OCI-LY7 (cell line): ENCODE measurements around the gene MRPL18. TPM values are rescaled to one million over a fixed set of nuclear protein-coding genes. Genes with fewer than 3 reads are reported as not detected.

Source experiments
- BruUV-seq: library from RNA; stranded (reverse); fragments of 400-500 nt; replicated peaks from 2 replicates; lab custom pipeline; 2021; lab: Mats Ljungman, UMichigan
- CTCF ChIA-PET: fragments of 300-600 bp; sonication (Branson Sonifier 250); formaldehyde crosslinking; loops from one replicate; lab custom pipeline; 2022; ENCODE audit warnings: antibody characterized with exemption; ENCODE audit not compliant: unreplicated experiment; lab: Charles Lee
- POLR2A ChIA-PET: fragments of 300-600 bp; sonication (Branson Sonifier 250); formaldehyde crosslinking; loops from one replicate; lab custom pipeline; 2022; ENCODE audit warnings: antibody characterized with exemption; lab: Charles Lee
- DNase-seq: peaks from one replicate; pipeline ENCODE4 v3.0.0-alpha.2; 2015; ENCODE audit warnings: low spot score
- H2AFZ ChIP-seq: fragments of 200-600 bp; sonication (generic), shearing (Covaris generic); 2 replicates; pipeline ENCODE4 v1.6.1; 2014; ENCODE audit warnings: mild to moderate bottlenecking, antibody characterized with exemption, low read length, moderate library complexity
- H3K27ac ChIP-seq: fragments of 200-600 bp; sonication (generic); 2 replicates; pipeline ENCODE4 v1.5.1; 2014; ENCODE audit warnings: mixed run types, low read depth, mild to moderate bottlenecking, moderate library complexity, low read length, inconsistent platforms; ENCODE audit not compliant: poor library complexity, severe bottlenecking
- H3K36me3 ChIP-seq: fragments of 200-600 bp; sonication (generic); 2 replicates; pipeline ENCODE4 v1.6.1; 2014; ENCODE audit warnings: mild to moderate bottlenecking, antibody characterized with exemption, low read length, moderate library complexity, mixed read lengths; ENCODE audit not compliant: insufficient read depth
- H3K4me1 ChIP-seq: fragments of 200-600 bp; sonication (generic); 2 replicates; pipeline ENCODE4 v1.5.1; 2014; ENCODE audit warnings: mild to moderate bottlenecking, low read length; ENCODE audit not compliant: insufficient read depth, poor library complexity, severe bottlenecking
- H3K4me2 ChIP-seq: fragments of 200-600 bp; sonication (generic); 2 replicates; pipeline ENCODE4 v1.6.1; 2014; ENCODE audit warnings: mild to moderate bottlenecking, low read length
- H3K4me3 ChIP-seq: fragments of 200-600 bp; sonication (generic); 2 replicates; pipeline ENCODE4 v1.5.1; 2014; ENCODE audit warnings: mild to moderate bottlenecking, low read depth, low read length; ENCODE audit not compliant: poor library complexity, severe bottlenecking
- H3K79me2 ChIP-seq: fragments of 200-600 bp; sonication (generic); 2 replicates; pipeline ENCODE4 v1.6.1; 2016; ENCODE audit warnings: low read depth, mild to moderate bottlenecking, low read length, moderate library complexity, mixed read lengths; ENCODE audit not compliant: insufficient read depth
- H3K9me2 ChIP-seq: fragments of 200-600 bp; sonication (generic); 2 replicates; pipeline ENCODE4 v1.6.1; 2016; ENCODE audit warnings: mild to moderate bottlenecking, low read length, mixed read lengths; ENCODE audit not compliant: insufficient read depth
- H3K9me3 ChIP-seq: fragments of 200-600 bp; sonication (generic); 2 replicates; pipeline ENCODE4 v1.6.1; 2014; ENCODE audit warnings: mild to moderate bottlenecking, mixed run types, low read length, mixed read lengths
- H4K20me1 ChIP-seq: fragments of 200-600 bp; sonication (generic); 2 replicates; pipeline ENCODE4 v1.6.1; 2014; ENCODE audit warnings: mild to moderate bottlenecking, antibody characterized with exemption, low read length, moderate library complexity, mixed read lengths; ENCODE audit not compliant: insufficient read depth
- EZH2phosphoT487 ChIP-seq: fragments of 200-600 bp; sonication (generic); IDR thresholded peaks from 2 replicates; pipeline ENCODE4 v1.6.1; 2018; ENCODE audit warnings: low read depth, borderline replicate concordance, mild to moderate bottlenecking, mixed run types, antibody characterized with exemption, low read length, moderate library complexity, mixed read lengths
- intact Hi-C: fragments of 100-400 bp; cut with micrococcal nuclease; formaldehyde crosslinking; loops from one replicate; pipeline ENCODE4 v1.10.0; 2022; ENCODE audit not compliant: unreplicated experiment
- total RNA-seq, 2 experiments: library from RNA; depleted of rRNA in 1 of 2; stranded (reverse); fragments of >200 nt in 1 of 2; shearing (Covaris generic) in 1 of 2; gene quantifications; 2 replicates each; pipeline ENCODE4 v1.2.3, GENCODE V29; 2014 to 2022
- TF ChIP-seq, protein P1 (sequence below): fragments of 200-600 bp; sonication (generic); conservative IDR thresholded peaks from 2 replicates; pipeline ENCODE4 v1.5.1; 2014; ENCODE audit warnings: mild to moderate bottlenecking, antibody characterized with exemption, low read length, moderate library complexity, mixed read lengths

Gene MRPL18
- total RNA-seq, 2 experiments from 2014 or later: 117 to 128 TPM

DNA sequence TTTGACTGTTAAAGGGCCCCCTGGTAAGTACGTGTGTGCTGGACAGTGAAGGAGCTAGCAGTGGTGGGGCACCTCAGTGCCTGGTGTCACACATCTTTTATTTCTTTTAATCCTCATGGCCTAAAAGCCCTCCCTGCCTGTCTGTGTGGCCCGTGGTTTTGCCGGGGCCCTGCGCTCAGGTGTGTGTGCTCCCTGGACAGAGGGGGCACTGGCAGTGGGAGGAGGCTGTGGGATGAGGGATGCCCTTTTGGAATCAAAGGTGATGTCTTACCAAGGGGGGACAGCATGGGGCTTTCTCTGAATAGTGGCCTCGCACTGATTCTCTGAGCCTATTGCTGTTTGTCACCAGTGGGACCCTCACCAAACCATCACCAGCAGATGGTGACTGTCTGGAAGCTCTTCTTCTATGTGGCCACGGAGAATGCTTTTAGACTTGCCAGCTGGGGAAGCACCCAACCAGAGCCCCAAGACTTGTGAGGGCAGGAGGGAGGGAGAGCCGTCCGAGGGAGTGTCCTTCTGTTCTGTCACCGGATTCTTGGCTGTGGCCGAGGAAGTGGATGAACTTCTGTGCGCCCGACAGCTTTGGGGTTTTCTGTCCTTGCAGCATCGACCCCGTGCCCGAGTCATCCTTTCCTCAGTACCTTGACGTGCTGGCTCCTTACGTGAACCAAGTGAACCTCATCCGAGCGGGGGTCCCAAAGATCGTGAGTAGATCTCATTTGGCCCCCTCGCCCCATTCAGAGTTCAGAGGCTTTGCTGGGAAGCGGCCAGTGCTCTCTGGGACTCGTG lies 27.9 kb downstream of the MRPL18 start:
- Histone ChIP-seq H3K4me1 (peaks cover 10% of the 10 kb centered on the region), H4K20me1 (no peaks in the 10 kb centered on the region), H3K4me2 (no peak overlapping the region), H3K9me3 (no peaks in the 10 kb centered on the region), H3K4me3 (no peak overlapping the region), H3K36me3 (no peaks in the 10 kb centered on the region), H3K9me2 (no peaks in the 10 kb centered on the region), H3K79me2 (no peaks in the 10 kb centered on the region), H3K27ac (no peak overlapping the region), H2AFZ (no peak overlapping the region)
- no peak for TF ChIP-seq EZH2phosphoT487
- TF ChIP-seq, protein P1, sequence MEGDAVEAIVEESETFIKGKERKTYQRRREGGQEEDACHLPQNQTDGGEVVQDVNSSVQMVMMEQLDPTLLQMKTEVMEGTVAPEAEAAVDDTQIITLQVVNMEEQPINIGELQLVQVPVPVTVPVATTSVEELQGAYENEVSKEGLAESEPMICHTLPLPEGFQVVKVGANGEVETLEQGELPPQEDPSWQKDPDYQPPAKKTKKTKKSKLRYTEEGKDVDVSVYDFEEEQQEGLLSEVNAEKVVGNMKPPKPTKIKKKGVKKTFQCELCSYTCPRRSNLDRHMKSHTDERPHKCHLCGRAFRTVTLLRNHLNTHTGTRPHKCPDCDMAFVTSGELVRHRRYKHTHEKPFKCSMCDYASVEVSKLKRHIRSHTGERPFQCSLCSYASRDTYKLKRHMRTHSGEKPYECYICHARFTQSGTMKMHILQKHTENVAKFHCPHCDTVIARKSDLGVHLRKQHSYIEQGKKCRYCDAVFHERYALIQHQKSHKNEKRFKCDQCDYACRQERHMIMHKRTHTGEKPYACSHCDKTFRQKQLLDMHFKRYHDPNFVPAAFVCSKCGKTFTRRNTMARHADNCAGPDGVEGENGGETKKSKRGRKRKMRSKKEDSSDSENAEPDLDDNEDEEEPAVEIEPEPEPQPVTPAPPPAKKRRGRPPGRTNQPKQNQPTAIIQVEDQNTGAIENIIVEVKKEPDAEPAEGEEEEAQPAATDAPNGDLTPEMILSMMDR: no peak
- ChIA-PET CTCF (no interaction called here), POLR2A (interaction anchor here (0.6 to 1.6 kb wide), 2 partner anchors 11 to 219 kb away, joined by 3 read pairs; no protein-coding TSS in a partner anchor)
- intact Hi-C loops: no loop called here
- no peak for DNase-seq
- no TSS peak for BruUV-seq

DNA sequence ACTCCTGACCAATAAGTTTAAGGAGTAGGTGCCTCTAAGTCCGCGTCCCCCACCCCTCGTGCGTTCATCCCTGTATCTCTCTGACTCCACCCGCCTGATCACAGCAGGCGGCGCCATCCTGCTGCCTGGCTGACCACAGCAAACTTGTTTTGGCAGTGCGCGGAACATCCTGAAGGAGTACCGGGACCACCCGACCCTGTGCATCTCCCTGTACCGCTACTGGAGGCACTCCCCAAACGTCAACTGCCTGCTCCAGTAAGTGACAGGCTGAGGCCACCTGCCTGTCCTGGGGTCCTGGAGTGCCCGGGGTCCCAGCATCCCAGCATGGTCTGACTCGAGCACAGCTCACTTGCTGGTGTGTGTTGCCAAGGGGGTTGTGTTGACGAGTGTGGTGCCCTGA lies 28.8 kb downstream of the MRPL18 start:
- CTCF ChIA-PET: no interaction called here
- BruUV-seq: no TSS peak
- no peak for DNase-seq
- POLR2A ChIA-PET: interaction anchor here (1.1 kb wide), 1 partner anchor 29 kb away, joined by 3 read pairs; the partner anchor contains the start of genes MRPL18 and TCP1
- H3K27ac ChIP-seq: no peak overlapping the region
- TF ChIP-seq, protein P1: no peak
- TF ChIP-seq EZH2phosphoT487: no peak
- no peaks in the 10 kb centered on the region for H3K36me3 ChIP-seq
- intact Hi-C loops: no loop called here
- H3K9me3 ChIP-seq: no peaks in the 10 kb centered on the region
- H3K4me2 ChIP-seq: no peak overlapping the region
- H3K4me3 ChIP-seq: no peak overlapping the region
- peaks cover 10% of the 10 kb centered on the region for H3K4me1 ChIP-seq
- no peak overlapping the region for H2AFZ ChIP-seq
- H3K79me2 ChIP-seq: no peaks in the 10 kb centered on the region
- no peaks in the 10 kb centered on the region for H3K9me2 ChIP-seq
- H4K20me1 ChIP-seq: no peaks in the 10 kb centered on the region
